GM12878 (cell line): ENCODE results near the gene CINP. TPM values are rescaled to one million over a fixed set of nuclear protein-coding genes. Genes with fewer than 3 reads are reported as not detected.
A peak's percentile ranks its signal among the peaks of the same experiment; 100 is the strongest.

Source experiments
- CBFB ChIP-seq: IDR thresholded peaks from 2 replicates; pipeline ENCODE4 v1.6.1; 2016; ENCODE audit warnings: antibody characterized with exemption, low read depth
- CHD2 ChIP-seq: IDR thresholded peaks from 2 replicates; pipeline ENCODE4 v1.6.1; 2011; ENCODE audit warnings: low read depth, low read length, improper control_type of control experiment, borderline replicate concordance
- CUX1 ChIP-seq: IDR thresholded peaks from 2 replicates; pipeline ENCODE4 v1.6.1; 2012; ENCODE audit warnings: improper control_type of control experiment, low read depth, low read length; ENCODE audit not compliant: insufficient replicate concordance
- ETV6 ChIP-seq, 2 experiments: fragments of 450-650 bp in 1 of 2; IDR thresholded peaks in 1 of 2; conservative IDR thresholded peaks in 1 of 2; 2 replicates each; pipeline ENCODE4 v1.6.1; 2014; ENCODE audit warnings: antibody characterized with exemption in 1 of 2, borderline replicate concordance in 1 of 2, low read depth in 1 of 2, mild to moderate bottlenecking in 1 of 2, moderate library complexity in 1 of 2
- JUND ChIP-seq: IDR thresholded peaks from 2 replicates; pipeline ENCODE4 v1.6.1; 2012; ENCODE audit warnings: low read depth, mild to moderate bottlenecking, low read length, improper control_type of control experiment, moderate library complexity
- MLLT1 ChIP-seq: fragments of 450-650 bp; IDR thresholded peaks from 2 replicates; pipeline ENCODE4 v1.6.1; 2016; ENCODE audit warnings: mild to moderate bottlenecking
- RAD51 ChIP-seq: fragments of 450-650 bp; IDR thresholded peaks from 2 replicates; pipeline ENCODE4 v1.6.1; 2016; ENCODE audit warnings: moderate library complexity, mild to moderate bottlenecking, inconsistent platforms
- TCF3 ChIP-seq: IDR thresholded peaks from 2 replicates; pipeline ENCODE4 v1.6.1; 2012; ENCODE audit warnings: low read depth, mild to moderate bottlenecking, low read length, borderline replicate concordance; ENCODE audit not compliant: insufficient read depth
- polyA plus RNA-seq, 11 experiments: library from polyadenylated mRNA; depleted of rRNA in 4 of 11; unstranded in 6 of 11; stranded (reverse) in 5 of 11; fragments of >200 nt; fragmentation: Nextera tagmentation in 4 of 11; fragmentation: Illumina TruSeq in 1 of 11; extraction: Ambion mirVana in 4 of 11; extraction: Trizol in 1 of 11; gene quantifications; 1 replicate in 1 of 11; 2 replicates in 10 of 11; pipeline versions ENCODE4 v1.2.1 to v1.2.3, GENCODE V29; 2011 to 2016; ENCODE audit warnings: inconsistent platforms in 2 of 11, missing spikeins in 2 of 11, low read depth in 1 of 11
- total RNA-seq, 4 experiments: library from RNA; depleted of rRNA in 3 of 4; stranded (reverse); fragments of >200 nt in 3 of 4; fragmentation: Illumina TruSeq in 1 of 4; extraction: Trizol in 1 of 4; gene quantifications; 2 replicates each; pipeline versions ENCODE4 v1.2.1 to v1.2.3, GENCODE V29; 2013 to 2021

Gene CINP
- total and polyA plus RNA-seq, 10 of the 15 experiments (the other 5 are each of a cell fraction or from before 2014, with no cell fraction given), result 45.4 to 73.3 (median 52.9) TPM

- TF ChIP-seq CUX1, result no peak
- TF ChIP-seq TCF3, result peak; percentile 89
- TF ChIP-seq ETV6 (conservative IDR thresholded peaks at IDR 0.05 in 1 of 2, IDR thresholded peaks at IDR 0.05 in 1 of 2; ENCODE audit: borderline replicate concordance in 1 of 2, low read depth in 1 of 2), result no peak
- peak; percentile 17; the same call in 1 of the 2 replicates for TF ChIP-seq CBFB
- peak; percentile 56; the same call in 1 of the 2 replicates for TF ChIP-seq CHD2
- TF ChIP-seq MLLT1, result 0 out of 2 replicates have a peak, but pooled peaks have one; percentile 24
- no peak for TF ChIP-seq RAD51
- no peak for TF ChIP-seq JUND
- TF ChIP-seq, all 136 proteins: peak for 38
Measured at GRCh38 chr14:102362545-102363181, at the start of gene CINP, which contains the start of gene TECPR2 (continued).
